ENCODE measurements around the gene SNX10. TPM values are rescaled to one million over a fixed set of nuclear protein-coding genes. Genes with fewer than 3 reads are reported as not detected.

The SNX10 gene
- total RNA-seq, 1 donor from 2014 or later = 73.8 TPM

DNA sequence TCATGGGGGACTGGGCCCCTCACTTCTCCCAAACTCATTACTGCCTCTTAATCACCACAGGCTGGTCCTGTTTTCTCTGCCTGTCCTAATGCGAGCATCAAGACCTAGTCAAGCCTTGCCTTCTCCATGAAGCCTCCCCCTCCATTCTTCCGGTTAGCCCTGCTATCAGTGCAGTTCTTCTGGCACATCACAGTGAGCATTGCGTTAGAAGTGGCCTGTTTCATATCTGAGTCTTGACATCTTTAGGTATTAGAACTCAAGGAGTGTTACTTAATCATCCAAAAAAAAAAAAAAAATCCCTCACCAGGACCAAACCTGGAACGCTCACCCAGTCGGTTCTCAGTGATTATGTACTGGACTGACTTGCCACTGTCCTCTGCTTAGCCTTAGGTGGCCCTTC, 17.4 kb downstream of the SNX10 start:
- ATAC-seq (no peak), DNase-seq (no peak)
- Histone ChIP-seq H3K4me3 (no peak overlapping the region), H3K4me1 (peaks cover 19% of the 10 kb centered on the region), H3K9me3 (no peaks in the 10 kb centered on the region), H3K36me3 (no peaks in the 10 kb centered on the region), H3K27ac (no peak overlapping the region), H3K27me3 (no peaks in the 10 kb centered on the region)
- TF ChIP-seq, protein P1, sequence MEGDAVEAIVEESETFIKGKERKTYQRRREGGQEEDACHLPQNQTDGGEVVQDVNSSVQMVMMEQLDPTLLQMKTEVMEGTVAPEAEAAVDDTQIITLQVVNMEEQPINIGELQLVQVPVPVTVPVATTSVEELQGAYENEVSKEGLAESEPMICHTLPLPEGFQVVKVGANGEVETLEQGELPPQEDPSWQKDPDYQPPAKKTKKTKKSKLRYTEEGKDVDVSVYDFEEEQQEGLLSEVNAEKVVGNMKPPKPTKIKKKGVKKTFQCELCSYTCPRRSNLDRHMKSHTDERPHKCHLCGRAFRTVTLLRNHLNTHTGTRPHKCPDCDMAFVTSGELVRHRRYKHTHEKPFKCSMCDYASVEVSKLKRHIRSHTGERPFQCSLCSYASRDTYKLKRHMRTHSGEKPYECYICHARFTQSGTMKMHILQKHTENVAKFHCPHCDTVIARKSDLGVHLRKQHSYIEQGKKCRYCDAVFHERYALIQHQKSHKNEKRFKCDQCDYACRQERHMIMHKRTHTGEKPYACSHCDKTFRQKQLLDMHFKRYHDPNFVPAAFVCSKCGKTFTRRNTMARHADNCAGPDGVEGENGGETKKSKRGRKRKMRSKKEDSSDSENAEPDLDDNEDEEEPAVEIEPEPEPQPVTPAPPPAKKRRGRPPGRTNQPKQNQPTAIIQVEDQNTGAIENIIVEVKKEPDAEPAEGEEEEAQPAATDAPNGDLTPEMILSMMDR (IDR thresholded peaks at IDR 0.05) = no peak
- intact Hi-C loops (cut with DNase I) = no loop called here

DNA sequence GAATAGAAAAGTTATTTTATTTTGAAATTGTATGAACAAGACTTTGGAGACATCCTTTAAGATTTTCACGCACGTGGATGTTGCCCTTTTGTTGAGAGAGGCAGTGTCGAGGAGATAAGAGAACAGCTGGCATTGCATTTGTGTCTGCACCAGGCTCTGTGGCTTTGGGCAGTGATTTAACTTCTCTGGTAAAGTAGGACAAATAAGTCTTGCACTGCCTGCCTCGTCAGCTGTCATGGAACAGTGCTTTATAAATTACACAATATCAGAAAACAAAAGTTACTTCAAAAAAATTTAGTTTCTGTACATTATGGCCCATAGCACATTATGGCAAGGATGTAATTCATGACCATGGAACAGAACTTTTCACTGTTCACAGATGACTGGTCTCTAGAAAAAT, 20.1 kb downstream of the SNX10 start:
- TF ChIP-seq, protein P1 (IDR thresholded peaks at IDR 0.05) = no peak
- H3K4me1 ChIP-seq = peaks cover 10% of the 10 kb centered on the region
- no peaks in the 10 kb centered on the region for H3K36me3 ChIP-seq
- H3K27ac ChIP-seq = no peak overlapping the region
- DNase-seq = no peak
- ATAC-seq = peak; percentile 57
- no peaks in the 10 kb centered on the region for H3K27me3 ChIP-seq
- intact Hi-C loops (cut with DNase I) = no loop called here
- no peaks in the 10 kb centered on the region for H3K9me3 ChIP-seq
- no peak overlapping the region for H3K4me3 ChIP-seq

DNA sequence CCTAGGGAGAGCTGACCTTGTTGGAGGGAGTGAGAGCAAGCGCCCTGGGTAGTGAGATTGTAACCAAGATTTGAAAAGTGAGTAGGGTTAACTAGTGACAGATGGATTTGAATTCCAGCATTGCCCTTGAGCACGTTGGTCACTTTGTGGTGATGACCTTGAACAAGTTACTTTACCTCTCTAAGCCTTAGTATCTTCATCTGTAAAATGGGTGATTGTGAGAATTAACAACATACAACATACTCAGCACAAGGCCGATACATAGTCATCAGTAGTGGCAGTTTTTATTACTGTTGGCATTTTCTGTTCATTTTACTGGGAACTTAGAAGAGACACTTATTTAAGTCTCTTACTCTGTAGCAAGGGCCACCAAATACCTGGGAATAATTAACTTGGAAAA, 25.5 kb downstream of the SNX10 start:
- Histone ChIP-seq H3K9me3 (no peaks in the 10 kb centered on the region), H3K36me3 (no peaks in the 10 kb centered on the region), H3K27ac (no peak overlapping the region), H3K4me3 (no peak overlapping the region), H3K4me1 (peaks cover 8% of the 10 kb centered on the region), H3K27me3 (no peaks in the 10 kb centered on the region)
- TF ChIP-seq, protein P1 (IDR thresholded peaks at IDR 0.05) = no peak
- no peak for ATAC-seq
- intact Hi-C loops (cut with DNase I) = no loop called here
- DNase-seq = no peak

DNA sequence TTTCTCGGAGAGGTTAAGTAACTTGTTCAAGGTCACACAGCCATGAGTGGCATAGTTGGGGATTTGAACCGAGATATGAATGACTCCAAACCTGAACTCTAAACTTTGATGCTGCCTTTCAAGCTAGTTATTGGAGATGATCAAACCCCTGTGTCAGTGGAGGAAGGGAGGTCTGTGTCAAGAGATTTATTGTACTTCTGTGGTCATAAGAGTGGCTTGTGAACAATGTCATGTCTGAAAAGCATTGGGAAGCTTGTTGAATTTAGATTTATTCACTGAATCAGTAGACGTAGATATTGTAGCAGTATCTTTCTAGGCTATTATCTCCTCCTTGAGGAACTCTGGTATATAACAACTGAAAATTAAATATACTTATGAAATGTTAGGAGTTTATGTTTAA, 27.3 kb downstream of the SNX10 start:
- Histone ChIP-seq H3K27me3 (no peaks in the 10 kb centered on the region), H3K4me3 (no peak overlapping the region), H3K36me3 (no peaks in the 10 kb centered on the region), H3K9me3 (no peaks in the 10 kb centered on the region), H3K27ac (no peak overlapping the region), H3K4me1 (peaks cover under 1% of the 10 kb centered on the region)
- DNase-seq (no peak), ATAC-seq (no peak)
- TF ChIP-seq, protein P1 (IDR thresholded peaks at IDR 0.05) = no peak
- intact Hi-C loops (cut with DNase I) = no loop called here

DNA sequence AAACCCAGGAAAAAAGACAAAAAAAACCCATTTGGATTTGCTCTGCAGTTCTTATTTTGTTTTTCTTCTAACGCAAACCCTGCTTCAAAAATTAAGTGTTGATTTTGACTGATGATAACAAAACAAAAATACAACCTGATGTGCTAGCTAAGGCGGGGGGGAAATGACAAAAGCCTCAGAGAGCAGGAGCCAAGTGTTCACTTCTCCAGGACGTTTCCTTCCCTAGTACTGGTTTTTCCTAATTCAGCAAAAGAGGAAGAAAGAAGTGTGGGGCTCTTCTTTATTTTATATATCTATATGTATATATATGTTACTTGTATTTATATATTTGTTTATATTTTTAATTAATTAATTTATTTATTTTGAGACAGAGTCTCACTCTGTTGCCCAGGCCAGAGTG, 28.0 kb downstream of the SNX10 start:
- Histone ChIP-seq H3K9me3 (no peaks in the 10 kb centered on the region), H3K36me3 (no peaks in the 10 kb centered on the region), H3K4me1 (no peaks in the 10 kb centered on the region), H3K4me3 (no peak overlapping the region), H3K27ac (no peak overlapping the region), H3K27me3 (no peaks in the 10 kb centered on the region)
- TF ChIP-seq, protein P1 (IDR thresholded peaks at IDR 0.05) = no peak
- DNase-seq (no peak), ATAC-seq (no peak)
- intact Hi-C loops (cut with DNase I) = no loop called here

DNA sequence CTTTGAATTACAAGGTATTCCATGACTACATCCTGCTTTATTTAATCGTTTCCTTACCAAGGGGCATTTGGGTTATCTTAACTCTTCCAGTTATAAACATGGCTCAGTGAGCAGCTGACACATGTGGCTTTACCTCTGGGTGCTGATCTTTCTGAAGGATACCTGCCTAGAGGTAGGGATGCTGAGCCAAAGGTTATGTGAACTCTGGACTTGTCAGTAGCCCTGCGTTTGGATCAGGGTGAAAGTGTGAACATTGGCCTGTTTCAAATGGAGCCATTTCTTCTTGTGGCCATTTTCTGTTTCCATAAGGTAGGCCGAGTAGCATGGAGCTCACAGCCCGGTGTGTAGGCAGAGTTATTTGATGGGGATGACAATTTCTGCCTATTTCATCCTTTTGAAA, 29.2 kb downstream of the SNX10 start:
- no peaks in the 10 kb centered on the region for H3K36me3 ChIP-seq
- ATAC-seq (no peak), DNase-seq (no peak)
- no peaks in the 10 kb centered on the region for H3K9me3 ChIP-seq
- TF ChIP-seq, protein P1 (IDR thresholded peaks at IDR 0.05) = no peak
- H3K4me1 ChIP-seq = no peaks in the 10 kb centered on the region
- intact Hi-C loops (cut with DNase I) = no loop called here
- no peaks in the 10 kb centered on the region for H3K27me3 ChIP-seq
- no peak overlapping the region for H3K27ac ChIP-seq
- H3K4me3 ChIP-seq = no peak overlapping the region
